Fibroblast of skin of right biceps (primary cell): ENCODE results near the gene PABPN1L.

Source experiments
- DNase-seq: peaks from one replicate; pipeline ENCODE4 v3.0.0-alpha.2; 2013

PABPN1L gene

GRCh38 chr16:88846088-88846487 is 20.4 kb downstream of the PABPN1L start:
- no peak for DNase-seq

- no peak for DNase-seq
Measured at GRCh38 chr16:88844419-88845036, 21.9 kb downstream of the PABPN1L start.

- no peak for DNase-seq
Measured at GRCh38 chr16:88843256-88843655, 23.2 kb downstream of the PABPN1L start.

- DNase-seq: no peak
Measured at GRCh38 chr16:88842806-88843205, 23.7 kb downstream of the PABPN1L start.

- no peak for DNase-seq
Measured at GRCh38 chr16:88842308-88842756, 24.1 kb downstream of the PABPN1L start.

- DNase-seq: no peak
Measured at GRCh38 chr16:88841521-88842307, 24.7 kb downstream of the PABPN1L start.

GRCh38 chr16:88840600-88841215 is 25.8 kb downstream of the PABPN1L start:
- no peak for DNase-seq

GRCh38 chr16:88839745-88840599 is 26.5 kb downstream of the PABPN1L start:
- DNase-seq: no peak

- no peak for DNase-seq
Measured at GRCh38 chr16:88839026-88839529, 27.4 kb downstream of the PABPN1L start.

- no peak for DNase-seq
Measured at GRCh38 chr16:88838566-88838965, 27.9 kb downstream of the PABPN1L start.

- no peak for DNase-seq
Measured at GRCh38 chr16:88837806-88838205, 28.7 kb downstream of the PABPN1L start.

GRCh38 chr16:88836791-88837190 is 29.7 kb downstream of the PABPN1L start:
- DNase-seq: no peak

- no peak for DNase-seq
Measured at GRCh38 chr16:88835818-88836217, 30.6 kb downstream of the PABPN1L start.

GRCh38 chr16:88835383-88835782 is 31.1 kb downstream of the PABPN1L start:
- DNase-seq: no peak

GRCh38 chr16:88834670-88835069 is 31.8 kb downstream of the PABPN1L start:
- DNase-seq: no peak

GRCh38 chr16:88833086-88833485 is 33.4 kb downstream of the PABPN1L start:
- DNase-seq: no peak

- DNase-seq: no peak
Measured at GRCh38 chr16:88831838-88832237, 34.6 kb downstream of the PABPN1L start.

- DNase-seq: no peak
Measured at GRCh38 chr16:88830783-88831182, 35.7 kb downstream of the PABPN1L start.

GRCh38 chr16:88830258-88830657 is 36.2 kb downstream of the PABPN1L start:
- DNase-seq: no peak

GRCh38 chr16:88828711-88829110 is 37.7 kb downstream of the PABPN1L start:
- DNase-seq: no peak

GRCh38 chr16:88827727-88828126 is 38.7 kb downstream of the PABPN1L start:
- DNase-seq: no peak

GRCh38 chr16:88826070-88826840 is 40.2 kb downstream of the PABPN1L start:
- DNase-seq: no peak
